HepG2 (cell line): ENCODE measurements around the gene RRAS2. TPM values are rescaled to one million over a fixed set of nuclear protein-coding genes. Genes with fewer than 3 reads are reported as not detected.
A peak's percentile ranks its signal among the peaks of the same experiment; 100 is the strongest.

Experiments
- ATF7-NPFF ChIP-seq: sonication (generic); formaldehyde crosslinking; IDR thresholded peaks from 2 replicates; pipeline ENCODE4 v1.8.1; 2023; ENCODE audit warnings: mild to moderate bottlenecking, low read depth, missing genetic modification reagents, moderate library complexity
- CBX1 ChIP-seq: IDR thresholded peaks from one replicate; pipeline ENCODE4 v1.6.1; 2016; ENCODE audit warnings: antibody characterized with exemption, low read depth
- KDM2A ChIP-seq: sonication (generic); formaldehyde crosslinking; IDR thresholded peaks from 2 replicates; pipeline ENCODE4 v1.4.0; 2020; ENCODE audit warnings: low read depth, missing genetic modification reagents, borderline replicate concordance
- KLF9 ChIP-seq: IDR thresholded peaks from 2 replicates; pipeline ENCODE4 v1.6.1; 2016; ENCODE audit warnings: low read depth
- KMT2A ChIP-seq: sonication (generic); formaldehyde crosslinking; IDR thresholded peaks from 2 replicates; pipeline ENCODE4 v1.4.0; 2020; ENCODE audit warnings: missing genetic modification reagents
- MBNL3 ChIP-seq: fragments of 250-450 bp; sonication (Bioruptor Pico); conservative IDR thresholded peaks from 2 replicates; pipeline ENCODE4 v1.8.0; 2022; ENCODE audit warnings: mild to moderate bottlenecking, inconsistent platforms
- NPAS2 ChIP-seq: sonication (generic); formaldehyde crosslinking; IDR thresholded peaks from 2 replicates; pipeline ENCODE4 v1.8.0; 2022; ENCODE audit warnings: mild to moderate bottlenecking, missing genetic modification reagents, borderline replicate concordance
- RBFOX2 ChIP-seq: fragments of 200-400 bp; formaldehyde crosslinking; IDR thresholded peaks from 2 replicates; pipeline ENCODE4 v1.6.1; 2017; ENCODE audit warnings: low read depth, mild to moderate bottlenecking, low read length
- ZNF333 ChIP-seq: sonication (generic); formaldehyde crosslinking; IDR thresholded peaks from 2 replicates; pipeline ENCODE4 v1.4.0; 2020; ENCODE audit warnings: mild to moderate bottlenecking, missing genetic modification reagents, borderline replicate concordance
- ZNF343 ChIP-seq: sonication (generic); formaldehyde crosslinking; IDR thresholded peaks from 2 replicates; pipeline ENCODE4 v1.4.0; 2020; ENCODE audit warnings: mild to moderate bottlenecking, missing genetic modification reagents
- ZNF354B ChIP-seq: sonication (generic); formaldehyde crosslinking; IDR thresholded peaks from 2 replicates; pipeline ENCODE4 v1.8.0; 2022; ENCODE audit warnings: mild to moderate bottlenecking, missing genetic modification reagents
- ZNF44 ChIP-seq: sonication (generic); formaldehyde crosslinking; IDR thresholded peaks from 2 replicates; pipeline ENCODE4 v1.5.1; 2020; ENCODE audit warnings: mild to moderate bottlenecking, missing genetic modification reagents
- ZNF792 ChIP-seq: IDR thresholded peaks from 2 replicates; pipeline ENCODE4 v1.6.1; 2016
- polyA plus RNA-seq, 8 experiments: library from polyadenylated mRNA; depleted of rRNA in 3 of 8; stranded (reverse) in 7 of 8; unstranded in 1 of 8; fragments of >200 nt; fragmentation: Illumina TruSeq in 4 of 8; extraction: Trizol in 4 of 8; gene quantifications; 2 replicates each; pipeline versions ENCODE4 v1.2.1 to v1.2.3, GENCODE V29; 2011 to 2016; ENCODE audit warnings: low read depth in 4 of 8, missing spikeins in 1 of 8, mixed read lengths in 1 of 8; ENCODE audit not compliant: insufficient read depth in 1 of 8
- total RNA-seq, 5 experiments: library from RNA; depleted of rRNA; stranded (reverse); fragments of >200 nt; fragmentation: Illumina TruSeq; extraction: Trizol; gene quantifications; 2 replicates each; pipeline ENCODE4 v1.2.3, GENCODE V29; 2016; ENCODE audit warnings: low read depth in 1 of 5
- TF ChIP-seq, protein P1 (sequence below): sonication (generic); formaldehyde crosslinking; IDR thresholded peaks from 2 replicates; pipeline ENCODE4 v1.9.0; 2022; ENCODE audit warnings: low read depth, missing genetic modification reagents
- TF ChIP-seq, protein P2 (sequence below): sonication (generic); formaldehyde crosslinking; IDR thresholded peaks from 2 replicates; pipeline ENCODE4 v1.4.0; 2020; ENCODE audit warnings: mild to moderate bottlenecking, missing genetic modification reagents
- TF ChIP-seq, protein P3 (sequence below): IDR thresholded peaks from 2 replicates; pipeline ENCODE4 v1.6.1; 2012; ENCODE audit warnings: inconsistent platforms
- TF ChIP-seq, protein P4 (sequence below): sonication (generic); formaldehyde crosslinking; IDR thresholded peaks from 2 replicates; pipeline ENCODE4 v1.9.0; 2022; ENCODE audit warnings: missing genetic modification reagents, mild to moderate bottlenecking, borderline replicate concordance
- TF ChIP-seq, protein P5 (sequence below): sonication (generic); formaldehyde crosslinking; IDR thresholded peaks from 2 replicates; pipeline ENCODE4 v1.8.0; 2022; ENCODE audit warnings: mild to moderate bottlenecking, missing genetic modification reagents, borderline replicate concordance
- TF ChIP-seq, protein P6 (sequence below): sonication (generic); formaldehyde crosslinking; IDR thresholded peaks from 2 replicates; pipeline ENCODE4 v1.4.0; 2020; ENCODE audit warnings: missing genetic modification reagents, borderline replicate concordance

RRAS2 gene
- total and polyA plus RNA-seq, 2 of the 13 experiments (the other 11 are each of a cell fraction or from before 2014, with no cell fraction given) = 19.0 to 44.1 TPM

DNA sequence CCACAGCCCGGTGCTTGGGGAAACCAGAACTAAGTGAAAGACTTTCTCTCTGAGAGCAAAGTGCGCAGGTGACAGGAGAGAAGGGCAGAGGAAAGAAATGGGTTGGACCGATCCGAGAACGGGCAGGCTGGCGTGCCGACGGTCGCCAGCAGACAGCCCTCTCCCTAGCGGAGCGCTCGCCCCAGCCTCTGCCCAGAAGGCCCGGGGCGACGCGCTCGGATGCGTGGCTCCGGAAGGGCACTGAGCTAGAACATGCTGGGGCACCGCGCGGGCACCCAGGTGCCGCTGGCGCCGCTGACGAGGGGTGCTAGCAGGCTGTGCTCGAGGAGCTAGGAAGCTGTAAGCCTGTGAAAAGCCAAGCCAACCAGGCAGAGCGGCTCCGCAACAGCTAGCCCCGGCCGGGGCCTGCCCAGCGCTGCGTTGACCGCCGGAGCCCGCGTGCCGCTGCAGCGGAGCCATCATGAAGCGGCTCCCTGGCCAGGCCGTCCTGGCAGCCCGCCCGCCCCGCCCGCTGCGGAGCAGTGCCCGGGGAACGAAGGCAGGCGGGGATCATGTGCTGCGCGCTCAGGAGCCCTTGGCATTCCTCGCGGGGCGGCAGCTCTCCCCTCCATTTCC lies 22.1 kb upstream of the RRAS2 start (continued):
- TF ChIP-seq, protein P1, sequence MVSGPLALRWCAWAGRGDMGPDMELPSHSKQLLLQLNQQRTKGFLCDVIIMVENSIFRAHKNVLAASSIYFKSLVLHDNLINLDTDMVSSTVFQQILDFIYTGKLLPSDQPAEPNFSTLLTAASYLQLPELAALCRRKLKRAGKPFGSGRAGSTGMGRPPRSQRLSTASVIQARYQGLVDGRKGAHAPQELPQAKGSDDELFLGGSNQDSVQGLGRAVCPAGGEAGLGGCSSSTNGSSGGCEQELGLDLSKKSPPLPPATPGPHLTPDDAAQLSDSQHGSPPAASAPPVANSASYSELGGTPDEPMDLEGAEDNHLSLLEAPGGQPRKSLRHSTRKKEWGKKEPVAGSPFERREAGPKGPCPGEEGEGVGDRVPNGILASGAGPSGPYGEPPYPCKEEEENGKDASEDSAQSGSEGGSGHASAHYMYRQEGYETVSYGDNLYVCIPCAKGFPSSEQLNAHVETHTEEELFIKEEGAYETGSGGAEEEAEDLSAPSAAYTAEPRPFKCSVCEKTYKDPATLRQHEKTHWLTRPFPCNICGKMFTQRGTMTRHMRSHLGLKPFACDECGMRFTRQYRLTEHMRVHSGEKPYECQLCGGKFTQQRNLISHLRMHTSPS (CRISPR knock-in tag) = peak; percentile 87
- TF ChIP-seq, protein P2, sequence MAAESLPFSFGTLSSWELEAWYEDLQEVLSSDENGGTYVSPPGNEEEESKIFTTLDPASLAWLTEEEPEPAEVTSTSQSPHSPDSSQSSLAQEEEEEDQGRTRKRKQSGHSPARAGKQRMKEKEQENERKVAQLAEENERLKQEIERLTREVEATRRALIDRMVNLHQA (CRISPR knock-in tag) = no peak
- TF ChIP-seq ATF7-NPFF (CRISPR knock-in tag) = peak; percentile 84; the same call in 1 of the 2 replicates
- TF ChIP-seq ZNF343 (CRISPR knock-in tag) = 0 out of 2 replicates have a peak, but pooled peaks have one; percentile 32
- peak; percentile 36; the same call in 1 of the 2 replicates for TF ChIP-seq ZNF333 (CRISPR knock-in tag)
- 0 out of 2 replicates have a peak, but pooled peaks have one; percentile 47 for TF ChIP-seq ZNF354B (CRISPR knock-in tag)
- no peak for TF ChIP-seq NPAS2 (CRISPR knock-in tag)
- TF ChIP-seq KLF9 (CRISPR knock-in tag) = 0 out of 2 replicates have a peak, but pooled peaks have one; percentile 53
- TF ChIP-seq, protein P3, sequence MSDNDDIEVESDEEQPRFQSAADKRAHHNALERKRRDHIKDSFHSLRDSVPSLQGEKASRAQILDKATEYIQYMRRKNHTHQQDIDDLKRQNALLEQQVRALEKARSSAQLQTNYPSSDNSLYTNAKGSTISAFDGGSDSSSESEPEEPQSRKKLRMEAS = peak; percentile 69
- TF ChIP-seq, protein P4, sequence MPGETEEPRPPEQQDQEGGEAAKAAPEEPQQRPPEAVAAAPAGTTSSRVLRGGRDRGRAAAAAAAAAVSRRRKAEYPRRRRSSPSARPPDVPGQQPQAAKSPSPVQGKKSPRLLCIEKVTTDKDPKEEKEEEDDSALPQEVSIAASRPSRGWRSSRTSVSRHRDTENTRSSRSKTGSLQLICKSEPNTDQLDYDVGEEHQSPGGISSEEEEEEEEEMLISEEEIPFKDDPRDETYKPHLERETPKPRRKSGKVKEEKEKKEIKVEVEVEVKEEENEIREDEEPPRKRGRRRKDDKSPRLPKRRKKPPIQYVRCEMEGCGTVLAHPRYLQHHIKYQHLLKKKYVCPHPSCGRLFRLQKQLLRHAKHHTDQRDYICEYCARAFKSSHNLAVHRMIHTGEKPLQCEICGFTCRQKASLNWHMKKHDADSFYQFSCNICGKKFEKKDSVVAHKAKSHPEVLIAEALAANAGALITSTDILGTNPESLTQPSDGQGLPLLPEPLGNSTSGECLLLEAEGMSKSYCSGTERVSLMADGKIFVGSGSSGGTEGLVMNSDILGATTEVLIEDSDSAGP (CRISPR knock-in tag) = peak; percentile 69; the same call in 1 of the 2 replicates
- TF ChIP-seq, protein P5, sequence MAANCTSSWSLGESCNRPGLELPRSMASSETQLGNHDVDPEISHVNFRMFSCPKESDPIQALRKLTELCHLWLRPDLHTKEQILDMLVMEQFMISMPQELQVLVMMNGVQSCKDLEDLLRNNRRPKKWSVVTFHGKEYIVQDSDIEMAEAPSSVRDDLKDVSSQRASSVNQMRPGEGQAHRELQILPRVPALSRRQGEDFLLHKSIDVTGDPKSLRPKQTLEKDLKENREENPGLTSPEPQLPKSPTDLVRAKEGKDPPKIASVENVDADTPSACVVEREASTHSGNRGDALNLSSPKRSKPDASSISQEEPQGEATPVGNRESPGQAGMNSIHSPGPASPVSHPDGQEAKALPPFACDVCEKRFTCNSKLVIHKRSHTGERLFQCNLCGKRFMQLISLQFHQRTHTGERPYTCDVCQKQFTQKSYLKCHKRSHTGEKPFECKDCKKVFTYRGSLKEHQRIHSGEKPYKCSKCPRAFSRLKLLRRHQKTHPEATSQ (CRISPR knock-in tag) = no peak
- no peak for TF ChIP-seq MBNL3 (CRISPR knock-in tag)
- peak; percentile 52 for TF ChIP-seq RBFOX2
- TF ChIP-seq, protein P6, sequence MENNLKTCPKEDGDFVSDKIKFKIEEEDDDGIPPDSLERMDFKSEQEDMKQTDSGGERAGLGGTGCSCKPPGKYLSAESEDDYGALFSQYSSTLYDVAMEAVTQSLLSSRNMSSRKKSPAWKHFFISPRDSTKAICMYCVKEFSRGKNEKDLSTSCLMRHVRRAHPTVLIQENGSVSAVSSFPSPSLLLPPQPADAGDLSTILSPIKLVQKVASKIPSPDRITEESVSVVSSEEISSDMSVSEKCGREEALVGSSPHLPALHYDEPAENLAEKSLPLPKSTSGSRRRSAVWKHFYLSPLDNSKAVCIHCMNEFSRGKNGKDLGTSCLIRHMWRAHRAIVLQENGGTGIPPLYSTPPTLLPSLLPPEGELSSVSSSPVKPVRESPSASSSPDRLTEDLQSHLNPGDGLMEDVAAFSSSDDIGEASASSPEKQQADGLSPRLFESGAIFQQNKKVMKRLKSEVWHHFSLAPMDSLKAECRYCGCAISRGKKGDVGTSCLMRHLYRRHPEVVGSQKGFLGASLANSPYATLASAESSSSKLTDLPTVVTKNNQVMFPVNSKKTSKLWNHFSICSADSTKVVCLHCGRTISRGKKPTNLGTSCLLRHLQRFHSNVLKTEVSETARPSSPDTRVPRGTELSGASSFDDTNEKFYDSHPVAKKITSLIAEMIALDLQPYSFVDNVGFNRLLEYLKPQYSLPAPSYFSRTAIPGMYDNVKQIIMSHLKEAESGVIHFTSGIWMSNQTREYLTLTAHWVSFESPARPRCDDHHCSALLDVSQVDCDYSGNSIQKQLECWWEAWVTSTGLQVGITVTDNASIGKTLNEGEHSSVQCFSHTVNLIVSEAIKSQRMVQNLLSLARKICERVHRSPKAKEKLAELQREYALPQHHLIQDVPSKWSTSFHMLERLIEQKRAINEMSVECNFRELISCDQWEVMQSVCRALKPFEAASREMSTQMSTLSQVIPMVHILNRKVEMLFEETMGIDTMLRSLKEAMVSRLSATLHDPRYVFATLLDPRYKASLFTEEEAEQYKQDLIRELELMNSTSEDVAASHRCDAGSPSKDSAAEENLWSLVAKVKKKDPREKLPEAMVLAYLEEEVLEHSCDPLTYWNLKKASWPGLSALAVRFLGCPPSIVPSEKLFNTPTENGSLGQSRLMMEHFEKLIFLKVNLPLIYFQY (CRISPR knock-in tag) = peak; percentile 57; the same call in 1 of the 2 replicates
- TF ChIP-seq CBX1 = no peak
- no peak for TF ChIP-seq ZNF44 (CRISPR knock-in tag)
- TF ChIP-seq KMT2A (CRISPR knock-in tag) = 0 out of 2 replicates have a peak, but pooled peaks have one; percentile 37
- peak; percentile 44; the same call in 1 of the 2 replicates for TF ChIP-seq KDM2A (CRISPR knock-in tag)
- 0 out of 2 replicates have a peak, but pooled peaks have one; percentile 37 for TF ChIP-seq ZNF792
